Measurements from ENCODE around the gene NCOR1.
"Not testable (repeated sequence)": the region's sequence is repeated elsewhere in the genome, so short reads cannot be mapped to it uniquely, and the experiment has no call there.

Gene NCOR1

DNA sequence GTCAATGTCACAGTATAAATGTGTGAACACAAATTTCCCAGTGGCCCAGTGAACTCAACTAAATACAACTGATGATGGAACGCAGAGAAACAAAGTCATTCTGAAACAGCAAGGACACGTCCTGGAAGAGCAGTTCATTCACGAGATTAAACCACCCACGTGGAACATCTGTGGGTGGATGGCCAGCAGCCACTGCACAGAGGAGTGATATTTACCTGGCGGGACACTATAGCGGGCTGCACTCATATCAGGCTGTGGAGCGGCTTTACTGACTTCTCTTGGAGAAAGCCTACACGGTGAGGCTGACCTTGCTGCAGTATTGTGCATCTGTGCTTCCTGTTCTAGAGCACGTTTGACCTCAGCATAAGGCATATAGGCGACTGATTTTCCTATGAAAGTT is 128.4 kb downstream of the NCOR1 start:
- DNase-seq (ENCODE audit: low spot score) = no peak

GRCh38 chr17:16085066-16085699 is 130.2 kb downstream of the NCOR1 start:
- DNase-seq (ENCODE audit: low spot score) = no peak

- DNase-seq (ENCODE audit: low spot score) = no peak
Measured at GRCh38 chr17:16083223-16083622, 132.1 kb downstream of the NCOR1 start.

DNA sequence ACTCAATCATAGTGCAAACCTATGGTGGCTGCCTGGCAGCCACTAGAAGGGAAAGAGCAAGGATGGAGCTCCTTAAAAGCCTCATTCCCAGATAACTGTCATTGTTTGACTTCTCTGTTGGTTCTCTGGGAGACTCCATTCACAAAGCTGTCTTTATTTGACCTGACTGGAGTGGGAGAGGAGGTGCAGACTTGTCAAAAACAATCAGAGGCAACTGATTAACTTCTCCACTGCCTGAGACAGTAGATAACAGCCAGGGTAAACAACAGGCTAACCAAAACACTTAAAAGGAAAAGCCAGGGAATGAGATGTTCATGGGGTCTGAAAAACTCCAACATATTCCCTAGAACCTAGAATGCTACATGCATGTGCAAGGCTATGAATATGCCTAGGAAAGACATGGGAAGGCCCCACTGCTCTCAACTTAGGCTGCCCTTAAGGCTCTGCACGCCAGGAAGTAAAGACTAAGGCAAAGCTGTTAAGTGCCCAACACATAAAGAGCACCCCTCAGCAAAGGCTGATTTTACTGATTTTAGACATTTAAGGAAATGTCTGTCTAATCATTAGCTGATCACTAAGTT is 133.7 kb downstream of the NCOR1 start:
- DNase-seq (ENCODE audit: low spot score) = no peak

DNA sequence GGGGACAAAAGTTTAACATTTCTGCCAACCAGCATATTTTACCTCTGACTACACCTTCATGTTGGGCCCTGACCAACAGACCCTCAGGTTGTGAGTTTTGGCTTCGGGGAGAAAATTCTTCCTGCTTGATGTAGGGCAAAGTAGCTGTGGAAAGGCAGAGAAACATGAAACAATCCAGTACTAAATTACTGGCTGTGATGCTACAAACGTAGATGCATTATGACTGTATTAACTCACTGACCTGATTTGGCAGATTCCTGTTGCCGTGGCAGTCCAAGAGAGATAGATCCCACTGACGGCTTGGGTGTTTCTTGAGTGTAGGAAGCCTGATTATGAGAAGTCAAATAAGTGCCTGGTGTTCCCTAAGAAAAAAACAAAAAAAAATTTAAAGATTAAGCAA is 135.0 kb downstream of the NCOR1 start:
- no peak for DNase-seq (ENCODE audit: low spot score)

DNA sequence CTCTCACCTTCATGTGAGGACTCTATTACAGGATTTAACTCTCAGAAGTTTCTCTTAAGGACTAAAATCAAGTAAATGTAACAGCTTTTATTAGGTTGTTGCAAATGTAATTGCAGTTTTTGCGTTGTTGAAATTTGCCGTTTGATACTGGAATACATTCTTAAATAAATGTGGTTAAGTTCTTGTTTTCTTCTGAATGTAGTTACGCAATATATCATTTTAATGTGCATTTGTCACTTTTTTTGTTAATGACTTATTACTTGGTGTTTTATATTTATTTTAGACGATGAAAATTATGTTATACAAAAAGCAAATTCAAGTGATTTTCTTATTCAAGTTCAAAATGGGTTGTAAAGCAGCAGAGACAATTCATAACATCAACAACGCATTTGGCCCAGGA is 139.4 kb downstream of the NCOR1 start:
- DNase-seq (ENCODE audit: low spot score) = no peak

GRCh38 chr17:16074423-16074822 is 140.9 kb downstream of the NCOR1 start:
- DNase-seq (ENCODE audit: low spot score) = no peak

DNA sequence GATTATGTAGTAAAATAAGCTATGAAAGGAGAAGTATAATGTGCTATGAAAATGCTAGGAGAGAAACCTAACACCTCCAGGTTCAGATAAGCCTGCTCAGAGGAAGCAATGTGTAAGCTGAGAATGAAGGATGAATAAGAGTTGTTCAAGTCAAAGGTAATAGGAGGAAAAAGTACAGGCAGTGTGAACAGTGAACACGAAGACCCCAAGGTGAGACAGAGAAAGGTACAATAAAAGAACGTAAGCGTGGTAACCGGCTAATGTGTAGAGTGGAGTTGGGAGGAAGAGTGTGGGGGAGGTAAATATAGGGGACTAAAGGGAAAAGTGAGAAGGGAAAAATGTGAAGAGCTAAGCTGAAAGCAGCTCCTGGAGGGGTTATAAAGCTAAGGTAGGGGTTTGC is 141.5 kb downstream of the NCOR1 start:
- no peak for DNase-seq (ENCODE audit: low spot score)

- no peak for DNase-seq (ENCODE audit: low spot score)
Measured at GRCh38 chr17:16072031-16072430, 143.3 kb downstream of the NCOR1 start.

- DNase-seq (ENCODE audit: low spot score) = no peak
Measured at GRCh38 chr17:16068323-16068722, 147.0 kb downstream of the NCOR1 start.

DNA sequence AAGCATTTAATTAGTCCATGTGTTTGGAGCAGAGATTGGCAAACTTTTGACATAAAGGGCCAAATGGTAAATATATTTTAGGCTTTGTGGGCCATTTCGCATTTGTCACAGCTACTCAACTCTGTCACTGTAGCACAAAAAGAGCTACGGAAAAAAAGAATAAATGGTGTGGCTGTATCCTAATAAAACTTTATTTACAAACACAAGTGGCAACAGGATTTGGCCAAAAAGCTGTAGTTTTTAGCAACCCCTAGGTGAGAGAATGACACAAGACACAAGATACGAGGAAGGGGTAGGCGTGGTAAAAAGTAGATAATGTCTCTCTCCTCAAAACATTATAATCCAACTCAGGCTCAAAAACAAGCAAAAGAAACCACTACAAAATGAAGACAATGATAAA is 149.2 kb downstream of the NCOR1 start:
- no peak for DNase-seq (ENCODE audit: low spot score)

DNA sequence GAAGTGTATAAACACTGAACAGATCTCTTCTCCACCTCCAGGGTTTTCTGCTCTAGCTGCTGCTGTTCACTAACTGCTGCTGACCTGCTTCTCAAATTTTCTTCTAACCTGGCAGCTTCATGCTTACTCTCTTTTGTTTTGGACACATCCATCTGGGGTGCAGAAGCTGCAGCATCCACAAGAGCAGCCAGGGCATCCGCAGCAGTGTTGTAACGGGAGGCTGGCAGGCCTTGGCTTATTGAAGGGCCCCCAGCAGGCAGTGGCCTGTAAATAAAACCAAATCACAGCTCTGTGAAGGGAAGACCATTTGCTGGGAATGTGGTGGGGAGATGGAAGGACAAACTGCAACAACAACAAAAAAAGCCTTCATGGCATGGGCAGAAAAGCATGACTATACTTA is 153.7 kb downstream of the NCOR1 start:
- DNase-seq (ENCODE audit: low spot score) = no peak

DNA sequence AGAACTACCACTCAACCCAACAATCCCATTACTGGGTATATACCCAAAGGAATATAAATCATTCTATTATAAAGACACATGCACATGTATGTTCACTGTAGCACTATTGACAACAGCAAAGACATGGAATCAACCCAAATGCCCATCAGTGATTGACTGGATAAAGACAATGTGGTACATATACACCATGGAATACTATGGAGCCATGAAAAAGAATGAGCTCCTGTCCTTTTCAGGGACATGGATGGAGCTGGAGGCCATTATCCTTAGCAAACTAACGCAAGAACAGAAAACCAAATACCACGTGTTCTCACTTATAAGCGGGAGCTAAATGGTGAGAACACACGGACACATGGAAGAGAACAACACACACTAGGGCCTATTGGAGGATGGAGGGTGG is 160.2 kb downstream of the NCOR1 start:
- not testable (repeated sequence) for DNase-seq (ENCODE audit: low spot score)

- no peak for DNase-seq (ENCODE audit: low spot score)
Measured at GRCh38 chr17:16052486-16052885, 162.8 kb downstream of the NCOR1 start.

DNA sequence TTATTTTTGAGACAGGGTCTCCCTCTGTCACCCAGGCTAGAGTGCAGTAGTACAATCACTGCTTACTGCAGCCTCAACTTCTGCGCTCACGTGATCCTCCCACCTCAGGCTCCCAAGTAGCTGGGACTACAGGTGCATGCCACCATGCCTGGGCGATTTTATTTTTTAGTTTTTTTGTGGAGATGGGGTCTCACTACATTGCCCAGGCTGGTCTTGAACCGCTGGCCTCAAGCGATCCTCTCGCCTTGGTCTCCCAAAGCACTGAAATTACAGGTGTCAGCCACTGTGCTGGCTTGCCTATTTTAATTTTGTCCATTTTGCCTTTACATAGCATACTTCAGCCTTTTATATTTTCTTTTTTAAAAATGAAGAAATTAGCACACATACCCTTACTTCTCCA is 164.5 kb downstream of the NCOR1 start:
- no peak for DNase-seq (ENCODE audit: low spot score)

DNA sequence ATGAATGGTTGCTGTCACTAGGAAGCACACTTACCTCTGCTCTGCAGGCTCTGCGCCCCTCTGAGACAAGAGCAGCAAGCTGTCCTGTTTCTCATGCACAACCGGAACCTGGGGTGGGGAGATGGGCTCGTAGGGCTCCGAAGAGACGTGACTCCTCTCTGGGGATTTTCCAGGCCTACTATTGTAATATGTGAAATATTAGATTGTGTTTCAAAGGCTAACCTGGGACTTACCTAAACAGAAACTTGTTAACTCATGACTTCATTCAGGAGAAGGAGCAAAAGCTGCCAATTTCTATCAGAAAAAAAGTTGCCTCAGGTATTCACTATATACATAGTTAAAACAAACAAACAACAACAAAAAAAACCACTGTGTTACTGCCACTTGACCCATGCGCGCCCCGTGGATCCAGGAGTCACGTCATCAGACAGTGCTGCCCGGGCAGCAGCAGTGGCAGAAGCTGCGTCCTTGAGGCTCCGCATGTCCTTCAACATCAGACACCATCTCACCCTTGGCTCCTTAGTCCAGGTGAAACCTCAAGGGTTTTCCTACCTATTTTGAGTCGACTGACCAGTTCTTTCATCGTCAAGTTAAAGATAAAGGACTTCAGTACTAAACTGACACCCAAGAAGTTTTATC is 166.4 kb downstream of the NCOR1 start:
- no peak for DNase-seq (ENCODE audit: low spot score)

- no peak for DNase-seq (ENCODE audit: low spot score)
Measured at GRCh38 chr17:16046966-16047365, 168.4 kb downstream of the NCOR1 start.

GRCh38 chr17:16044487-16044886 is 170.8 kb downstream of the NCOR1 start:
- DNase-seq (ENCODE audit: low spot score) = no peak

- DNase-seq (ENCODE audit: low spot score) = no peak
Measured at GRCh38 chr17:16040710-16041251, 174.6 kb downstream of the NCOR1 start.

GRCh38 chr17:16037636-16038035 is 177.7 kb downstream of the NCOR1 start:
- no peak for DNase-seq (ENCODE audit: low spot score)

DNA sequence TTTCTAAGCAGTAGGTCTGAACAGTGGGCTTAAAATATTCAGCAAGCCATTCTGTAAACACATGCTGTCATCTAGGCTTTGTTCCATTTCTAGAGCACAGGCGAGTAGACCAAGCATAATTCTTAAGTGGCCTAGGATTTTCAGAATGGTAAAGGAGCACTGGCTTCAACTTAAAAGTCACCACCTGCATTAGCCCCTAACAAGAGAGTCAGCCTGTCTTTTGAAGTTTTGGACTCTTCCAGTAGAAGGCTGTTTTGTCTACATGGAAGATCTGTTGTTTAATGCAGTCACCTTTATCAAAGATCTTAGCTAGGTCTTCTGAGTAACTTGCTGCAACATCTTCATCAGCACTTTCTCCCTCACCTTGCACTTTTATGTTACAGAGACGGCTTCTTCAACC is 179.1 kb downstream of the NCOR1 start:
- DNase-seq (ENCODE audit: low spot score) = no peak

DNA sequence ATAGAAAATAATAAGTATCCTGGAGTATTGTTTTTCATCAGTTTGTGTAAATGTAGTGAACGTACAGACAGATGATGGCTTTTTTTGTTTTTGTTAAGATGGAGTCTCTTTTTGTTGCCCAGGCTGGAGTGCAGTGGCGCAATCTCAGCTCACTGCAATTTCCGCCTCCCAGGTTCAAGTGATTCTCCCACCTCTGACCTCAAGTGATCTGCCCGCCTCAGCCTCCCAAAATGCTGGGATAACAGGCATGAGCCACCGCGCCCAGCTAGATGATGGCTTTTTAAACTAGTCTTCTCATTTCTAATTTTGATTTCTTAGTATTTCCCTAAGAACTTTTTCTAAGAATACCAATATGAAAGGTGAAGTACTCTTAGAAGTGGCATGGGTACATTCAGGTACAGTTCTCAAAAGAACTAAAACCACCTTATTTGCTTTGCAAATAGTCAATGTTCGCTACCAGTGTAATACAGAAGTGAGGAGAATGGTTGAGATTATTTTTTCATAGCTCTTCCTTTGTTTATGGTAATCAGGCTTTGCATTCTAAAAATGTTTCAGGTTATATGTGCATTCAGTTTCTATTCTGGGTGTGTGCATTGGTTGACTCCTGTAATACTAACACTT is 181.5 kb downstream of the NCOR1 start:
- DNase-seq (ENCODE audit: low spot score) = no peak
